Hepatic stellate cell (primary cell): Measurements from ENCODE around the gene EEF1AKMT4.

ENCODE experiments used
- DNase-seq: peaks from one replicate; pipeline ENCODE4 v3.0.0; 2011; ENCODE audit warnings: low spot score

The EEF1AKMT4 gene

DNA sequence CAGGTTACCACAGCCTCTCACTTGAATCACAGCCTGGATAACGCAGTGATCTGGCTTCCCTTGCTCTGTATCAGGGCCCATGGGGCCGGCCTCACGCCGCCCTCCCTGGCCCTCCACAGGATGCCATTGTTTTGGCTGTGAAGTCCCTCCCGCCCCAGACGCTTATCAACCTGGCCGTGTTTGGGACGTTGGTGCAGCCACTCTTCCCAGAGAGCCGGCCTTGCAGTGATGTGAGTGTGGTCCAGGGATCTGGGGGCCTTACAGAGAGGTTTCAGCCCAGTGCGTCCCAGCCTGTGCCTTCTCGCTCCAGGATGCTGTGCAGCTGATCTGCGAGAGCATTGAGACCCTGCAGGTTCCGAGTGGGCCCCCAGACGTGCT is 13.4 kb upstream of the EEF1AKMT4 start:
- DNase-seq: no peak

GRCh38 chr3:184236636-184237035 is 12.8 kb upstream of the EEF1AKMT4 start:
- DNase-seq: no peak

GRCh38 chr3:184237211-184237610 is 12.3 kb upstream of the EEF1AKMT4 start:
- DNase-seq: no peak

- no peak for DNase-seq
Measured at GRCh38 chr3:184237807-184238206, 11.7 kb upstream of the EEF1AKMT4 start.

DNA sequence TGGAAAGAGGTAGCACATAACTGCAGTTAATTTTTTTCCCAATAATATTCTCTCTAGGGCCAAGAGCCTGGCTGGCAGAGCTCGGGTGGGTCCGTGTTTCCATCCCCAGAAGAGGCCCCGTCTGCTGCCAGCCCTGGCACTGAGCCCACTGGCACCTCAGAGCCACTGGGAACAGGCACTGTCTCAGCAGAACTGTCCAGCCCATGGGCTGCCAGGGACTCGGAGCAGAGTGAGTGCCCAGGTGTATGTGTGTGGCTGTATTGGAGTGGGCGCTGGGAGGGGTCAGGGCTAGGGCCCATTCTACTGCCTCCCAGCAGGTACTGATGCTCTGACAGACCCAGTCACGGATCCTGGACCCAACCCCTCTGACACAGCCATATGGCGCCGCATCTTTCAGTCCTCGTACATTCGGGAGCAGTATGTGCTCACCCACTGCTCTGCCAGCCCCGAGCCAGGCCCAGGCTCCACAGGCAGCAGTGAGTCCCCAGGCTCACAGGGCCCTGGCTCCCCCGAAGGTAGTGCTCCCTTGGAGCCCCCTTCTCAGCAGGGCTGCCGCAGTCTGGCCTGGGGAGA is 11.1 kb upstream of the EEF1AKMT4 start:
- no peak for DNase-seq

- no peak for DNase-seq
Measured at GRCh38 chr3:184239221-184239620, 10.3 kb upstream of the EEF1AKMT4 start.

- DNase-seq: no peak
Measured at GRCh38 chr3:184239708-184240107, 9.8 kb upstream of the EEF1AKMT4 start.

- no peak for DNase-seq
Measured at GRCh38 chr3:184240384-184241140, 8.9 kb upstream of the EEF1AKMT4 start.

GRCh38 chr3:184241141-184241446 is 8.4 kb upstream of the EEF1AKMT4 start:
- no peak for DNase-seq

- no peak for DNase-seq
Measured at GRCh38 chr3:184241447-184242296, 7.8 kb upstream of the EEF1AKMT4 start.

DNA sequence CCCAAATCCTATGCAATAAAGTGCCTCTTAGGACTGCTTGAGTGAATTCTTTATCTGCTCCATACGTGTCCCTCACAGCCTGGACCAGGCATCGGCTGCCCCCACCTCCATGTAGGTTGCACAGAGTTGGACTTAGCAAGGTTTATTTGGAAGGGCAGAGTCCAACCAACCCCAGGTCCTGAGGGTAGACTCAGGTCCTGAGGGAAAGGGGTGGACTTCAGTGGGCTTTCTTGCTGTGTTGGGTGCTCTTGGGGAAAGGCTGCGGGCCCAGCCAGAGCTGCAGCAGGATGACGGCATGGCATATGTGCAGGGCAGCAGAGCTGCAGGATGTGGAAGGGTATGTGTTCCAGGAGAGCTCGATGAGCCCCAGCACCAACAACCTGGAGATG is 7.2 kb upstream of the EEF1AKMT4 start:
- no peak for DNase-seq

DNA sequence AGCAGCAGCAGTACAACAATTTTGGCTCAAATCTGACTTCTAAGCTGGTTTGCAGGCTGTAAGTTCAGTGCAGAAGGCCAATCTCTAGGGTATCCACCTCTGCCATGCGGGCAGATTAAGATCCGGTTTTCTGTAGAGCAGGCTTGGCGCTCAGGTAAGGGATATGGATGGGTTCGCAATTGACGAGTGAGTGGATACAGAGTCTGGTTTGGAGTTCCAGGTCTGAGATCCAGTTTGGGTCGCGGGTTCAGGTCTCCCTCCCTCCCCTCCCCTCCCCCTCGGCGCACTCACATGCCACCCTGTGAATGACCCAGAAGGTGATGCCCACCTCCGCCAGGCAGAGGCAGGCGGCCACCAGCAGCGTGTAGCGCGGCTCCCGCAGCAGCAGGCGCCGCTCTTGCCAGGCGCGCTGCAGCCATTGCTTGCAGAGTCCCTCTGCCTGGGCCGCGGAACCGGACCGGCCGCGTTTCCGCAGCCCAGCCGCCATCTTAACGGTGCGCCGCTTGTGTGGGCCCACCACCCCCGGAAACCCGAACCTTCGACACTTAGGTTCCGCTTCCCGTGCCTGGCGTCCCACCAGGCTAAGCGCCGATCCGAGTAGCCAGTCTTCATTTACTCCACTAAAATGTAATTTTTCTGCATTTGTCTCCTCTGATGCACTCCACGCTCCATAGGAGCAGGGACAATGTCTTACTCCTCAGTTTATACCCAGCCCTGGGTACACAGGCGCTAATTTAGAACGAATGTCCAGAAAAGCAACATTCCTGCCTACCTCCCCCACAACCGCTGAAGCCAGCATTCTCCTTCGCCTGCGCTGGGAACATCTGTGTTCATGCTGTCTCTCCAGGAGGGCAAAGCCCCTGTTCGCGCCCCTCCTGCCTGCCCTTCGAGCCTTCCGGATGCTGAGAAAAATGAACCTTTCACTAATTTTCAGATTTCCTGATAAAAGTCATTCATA is 739 bp upstream of the EEF1AKMT4 start, which contains the start of gene ALG3:
Gene ALG3 (minus strand): TSS at position 509 of the 958 bp plus-strand sequence. CDS start 22 bp downstream, at position 487.
- DNase-seq: peak; percentile 87

DNA sequence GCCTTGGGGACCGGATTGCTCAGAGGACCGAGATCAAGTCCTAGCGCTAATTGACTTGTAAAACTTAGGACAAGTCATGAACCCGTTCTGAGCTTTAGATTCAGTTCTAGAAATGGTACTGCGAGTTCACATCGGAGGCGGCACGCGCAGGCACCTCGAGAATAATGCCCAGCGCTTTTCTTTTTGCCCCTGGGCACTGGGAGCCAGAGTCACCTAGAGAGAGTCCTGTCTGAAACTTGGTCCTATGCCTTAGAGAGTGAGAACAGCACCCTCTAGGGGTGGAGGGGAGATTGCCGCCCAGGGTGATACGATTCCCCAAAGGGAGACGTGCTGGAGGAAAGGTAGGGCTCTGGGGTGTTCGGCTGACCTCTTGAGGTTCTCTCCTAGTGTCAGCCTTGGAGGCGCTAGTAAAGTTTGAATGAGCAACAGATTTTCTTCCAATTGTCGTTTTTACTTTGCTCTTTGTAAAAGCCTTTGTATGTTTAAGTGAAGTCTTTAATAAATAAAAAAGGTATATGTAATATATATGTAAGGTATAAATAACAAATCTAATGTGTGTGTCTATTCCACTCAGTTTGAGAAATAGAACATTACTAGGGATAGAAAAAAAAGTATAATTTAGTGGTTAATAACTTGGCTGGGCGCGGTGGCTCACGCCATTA is 826 bp downstream of the EEF1AKMT4 start:
- DNase-seq: peak; percentile 90

- no peak for DNase-seq
Measured at GRCh38 chr3:184255291-184256039, 6.0 kb downstream of the EEF1AKMT4 start.

- no peak for DNase-seq
Measured at GRCh38 chr3:184257083-184257915, 7.8 kb downstream of the EEF1AKMT4 start.

DNA sequence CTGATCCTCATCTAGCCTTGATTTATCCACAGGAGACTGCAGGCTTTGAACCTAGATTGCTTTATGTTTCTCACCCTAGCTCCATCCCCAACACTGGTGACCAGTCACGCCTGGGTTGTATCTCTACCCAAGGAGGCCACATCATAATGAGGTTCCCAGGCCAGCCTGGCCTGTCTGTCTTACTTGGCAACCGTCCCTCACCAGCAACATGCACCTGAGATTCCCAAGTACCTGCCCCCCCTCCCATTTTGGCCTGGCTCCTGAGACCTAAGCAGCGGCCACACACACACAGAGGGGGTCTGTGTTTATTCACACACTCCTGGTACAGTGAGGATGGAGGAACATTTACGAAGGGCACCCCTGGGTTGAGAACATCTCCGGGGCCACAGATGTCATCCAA is 9.5 kb downstream of the EEF1AKMT4 start:
- DNase-seq: no peak

GRCh38 chr3:184259396-184259877 is 10.0 kb downstream of the EEF1AKMT4 start:
- DNase-seq: no peak

DNA sequence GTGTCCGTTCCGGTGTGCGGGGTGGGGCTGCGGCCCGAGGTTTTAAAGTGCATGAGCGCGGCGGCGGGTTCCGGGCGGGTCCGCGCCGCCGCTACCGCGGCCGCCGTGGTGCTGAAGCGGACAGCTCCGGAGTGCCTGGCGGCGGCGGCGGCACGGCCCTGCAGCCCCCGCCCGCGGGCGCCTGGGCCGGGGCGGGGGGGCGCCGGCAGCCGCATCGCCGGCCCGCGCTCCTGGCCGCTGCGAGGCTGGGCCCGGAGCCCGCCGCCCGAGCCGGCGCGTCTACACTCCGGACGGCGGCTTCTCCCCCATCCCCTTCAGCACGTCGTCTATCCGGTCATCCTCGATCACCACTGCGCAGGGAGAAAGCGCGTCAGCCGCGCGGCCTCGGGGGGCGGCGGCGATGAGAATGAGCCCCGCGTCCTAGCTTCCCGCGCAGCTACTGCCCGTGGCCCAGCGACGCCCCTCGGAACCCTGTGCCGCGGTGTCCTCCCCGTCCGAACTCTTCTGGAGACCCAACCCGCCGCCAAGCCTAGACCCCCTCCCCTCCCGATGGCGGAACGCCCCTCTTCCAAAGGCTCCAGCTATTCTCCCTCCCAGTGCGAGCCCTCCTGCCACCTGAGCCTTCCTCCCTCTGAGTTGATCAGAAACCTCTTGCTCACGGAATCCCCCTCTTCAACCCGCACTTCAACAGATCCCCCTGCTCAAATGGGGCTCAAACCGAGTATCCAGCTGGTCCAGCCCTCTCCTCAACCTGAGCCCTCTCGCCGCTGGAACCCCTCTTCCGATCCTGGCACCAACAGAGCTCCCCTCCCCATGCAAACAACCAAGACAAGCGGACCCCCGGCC is 10.6 kb downstream of the EEF1AKMT4 start:
- peak; percentile 70 for DNase-seq
